Stimulated activated CD8-positive, alpha-beta memory T cell treated with anti-CD3 and anti-CD28 coated beads, Interleukin-15, amount 100 ng/mL, for 1 hour (primary cell): ENCODE results near the gene FZD10.

Experiments
- DNase-seq: peaks from one replicate; pipeline ENCODE4 v3.0.0-alpha.2; 2020; ENCODE audit warnings: low read depth

Gene FZD10

GRCh38 chr12:130132831-130133511, 29.3 kb upstream of the FZD10 start:
- no peak for DNase-seq

DNA sequence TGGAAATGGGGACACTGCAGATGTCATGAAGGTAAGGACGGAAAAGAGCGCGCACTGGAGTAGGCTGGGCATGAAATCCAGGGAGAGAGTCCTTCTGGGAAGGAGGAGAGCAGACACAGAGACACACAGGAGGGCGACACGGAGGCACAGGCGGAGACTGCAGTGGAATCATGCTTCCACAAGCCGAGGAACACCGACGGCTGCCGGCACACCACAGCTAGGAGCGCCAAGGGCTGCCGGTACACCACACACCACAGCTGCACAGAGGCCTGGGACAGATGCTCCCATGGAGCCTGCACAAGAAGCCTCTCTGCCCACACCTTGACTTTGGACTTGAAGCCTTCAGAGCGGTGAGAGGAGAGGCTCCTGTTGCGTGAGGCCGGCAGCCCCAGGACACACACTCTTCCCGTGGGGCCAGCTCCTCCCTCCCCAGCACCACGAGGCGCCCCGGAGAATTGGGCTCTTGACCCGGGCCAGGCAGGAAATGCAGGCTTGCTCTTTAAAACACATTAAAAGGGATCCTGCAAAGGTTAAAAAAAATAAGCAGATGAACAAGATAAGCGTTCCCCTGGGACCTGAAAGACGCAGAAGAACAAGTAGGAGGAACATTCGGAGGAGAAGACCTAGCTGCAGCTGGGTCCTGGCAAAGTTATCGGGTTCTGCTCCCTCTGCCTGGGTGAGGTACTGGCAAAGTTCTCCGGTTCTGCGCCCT, 28.3 kb upstream of the FZD10 start:
- no peak for DNase-seq

- DNase-seq: no peak
These were observed 27.7 kb upstream of the FZD10 start for GRCh38 chr12:130134563-130134915.

DNA sequence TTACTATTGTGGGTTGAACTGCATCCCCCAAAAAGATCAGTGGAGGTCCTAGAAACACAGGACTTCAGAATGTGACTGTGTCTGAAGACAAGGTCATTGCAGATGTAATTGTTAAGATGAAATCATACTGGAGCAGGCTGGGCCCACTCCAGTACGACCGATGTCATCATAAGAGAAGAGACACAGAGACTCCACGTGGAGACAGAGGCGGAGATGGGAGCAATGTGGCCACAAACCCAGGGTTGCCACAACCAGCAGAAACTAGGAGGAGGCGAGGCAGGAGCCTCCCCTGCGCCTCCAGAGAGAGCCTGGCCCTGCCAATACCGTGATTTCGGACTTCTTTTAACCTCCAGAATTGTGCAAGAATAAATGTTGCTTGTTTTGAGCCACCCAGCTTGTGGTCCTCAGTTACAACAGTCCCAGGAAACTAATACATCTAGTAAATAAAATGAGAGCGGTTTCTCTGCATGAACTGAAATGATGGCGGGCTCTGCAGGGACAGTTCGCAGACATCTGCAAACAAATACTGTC, 25.7 kb upstream of the FZD10 start:
- DNase-seq: no peak

DNA sequence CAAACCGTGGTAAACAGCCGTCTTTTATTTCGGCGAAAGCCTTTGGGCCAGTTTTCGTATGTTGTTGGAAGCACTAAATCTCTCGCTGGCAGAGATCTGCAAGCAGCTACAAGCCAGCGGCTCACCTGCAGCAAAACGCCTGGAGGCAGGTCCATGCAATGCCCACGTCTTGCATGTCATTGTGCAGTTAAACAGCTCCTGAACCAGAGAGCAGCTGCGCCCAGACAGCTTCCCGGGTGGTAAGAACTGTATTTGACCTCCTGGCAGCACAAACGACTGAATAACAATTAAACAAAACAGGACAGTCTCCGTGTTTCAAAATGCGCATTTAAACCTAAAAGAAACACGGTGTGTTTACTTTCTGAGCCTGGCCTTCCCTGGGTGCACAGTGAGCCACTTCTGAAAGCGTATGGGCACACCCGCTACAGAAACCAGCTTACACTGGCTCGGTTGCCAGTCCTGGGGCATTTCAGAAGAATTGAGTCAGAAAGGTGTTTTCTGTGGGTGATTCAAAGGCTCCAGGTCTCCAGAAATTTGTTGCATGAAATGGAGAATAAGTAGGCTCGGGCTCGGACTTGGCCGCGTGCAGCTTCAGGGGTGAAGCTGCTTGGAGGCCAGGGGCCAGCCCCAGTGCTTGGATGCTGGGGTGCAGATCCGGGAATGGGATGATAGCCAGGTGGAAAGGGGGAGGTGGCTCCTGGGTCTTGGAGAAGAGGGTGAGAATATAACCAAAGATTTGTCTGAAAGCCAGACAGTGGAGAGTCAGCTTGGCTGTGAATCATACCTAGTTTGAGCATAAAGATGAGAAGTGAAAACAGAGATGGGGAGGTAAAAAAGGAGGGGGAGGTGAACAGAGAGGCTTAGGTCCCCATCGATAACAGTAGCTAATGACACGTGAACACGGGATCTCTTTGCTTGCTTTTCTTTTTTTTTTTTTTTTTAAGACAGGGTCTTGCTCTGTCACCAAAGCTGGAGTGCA, 24.9 kb upstream of the FZD10 start:
- DNase-seq: no peak

DNA sequence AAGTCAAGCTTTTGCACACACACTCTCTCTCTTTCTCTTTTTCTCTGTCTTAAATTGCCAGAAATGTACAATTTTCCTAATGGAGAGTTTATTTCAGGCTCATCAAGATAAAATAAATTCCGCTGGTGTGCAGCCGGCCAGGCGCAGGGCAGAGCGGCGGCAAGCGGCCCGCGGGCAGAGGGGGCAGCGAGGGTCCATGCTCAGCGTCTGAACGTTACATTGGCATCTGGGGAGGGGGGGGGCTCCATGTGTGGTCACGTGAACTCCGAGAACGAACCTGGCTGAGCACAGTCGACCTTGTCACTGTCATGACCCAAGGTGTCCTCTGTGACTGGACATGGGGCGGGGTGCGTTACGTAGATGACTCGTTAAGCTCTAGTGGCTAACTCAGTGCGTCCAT, 23.8 kb upstream of the FZD10 start:
- DNase-seq: no peak

DNA sequence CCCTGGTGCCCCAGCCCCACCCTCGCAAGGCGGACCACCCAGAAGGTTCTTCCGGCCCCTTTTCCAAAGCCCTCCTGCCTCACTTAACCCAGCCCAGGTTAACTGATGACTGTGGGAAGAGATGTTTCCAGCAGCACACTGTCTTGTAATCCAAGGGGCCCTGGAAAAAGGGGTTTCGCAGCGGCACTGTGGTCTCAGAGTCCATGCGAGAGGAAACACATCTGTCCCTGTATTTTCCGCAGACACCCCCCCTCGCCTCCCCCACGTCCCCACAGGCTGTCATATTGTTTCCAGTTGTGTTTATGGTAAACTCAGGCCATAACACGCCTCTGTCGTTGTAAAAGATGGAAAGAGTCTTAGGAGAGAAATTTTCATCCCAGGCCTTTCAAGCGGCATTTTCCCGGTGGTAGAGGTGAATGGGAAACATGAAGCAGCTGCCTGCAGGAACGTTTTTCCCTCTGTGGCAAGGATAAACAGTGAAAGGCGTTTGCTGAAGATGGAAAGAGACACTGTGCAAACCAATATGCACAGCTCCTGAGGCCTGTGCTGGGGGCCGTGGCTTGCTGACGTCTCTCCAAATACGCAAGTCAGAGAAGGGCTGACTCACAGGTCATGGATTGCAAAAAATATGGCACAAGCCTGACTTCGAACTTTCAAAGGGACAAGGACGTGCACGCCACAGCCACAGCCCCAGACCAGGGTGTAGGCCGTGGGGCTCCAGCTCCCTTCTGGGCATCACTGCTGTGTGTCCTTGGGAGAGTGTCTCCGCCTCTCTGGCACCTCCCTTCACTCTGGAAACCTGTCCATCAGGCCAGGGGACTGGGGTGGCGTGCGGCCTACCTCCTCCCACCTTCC, 22.5 kb upstream of the FZD10 start:
- no peak for DNase-seq

DNA sequence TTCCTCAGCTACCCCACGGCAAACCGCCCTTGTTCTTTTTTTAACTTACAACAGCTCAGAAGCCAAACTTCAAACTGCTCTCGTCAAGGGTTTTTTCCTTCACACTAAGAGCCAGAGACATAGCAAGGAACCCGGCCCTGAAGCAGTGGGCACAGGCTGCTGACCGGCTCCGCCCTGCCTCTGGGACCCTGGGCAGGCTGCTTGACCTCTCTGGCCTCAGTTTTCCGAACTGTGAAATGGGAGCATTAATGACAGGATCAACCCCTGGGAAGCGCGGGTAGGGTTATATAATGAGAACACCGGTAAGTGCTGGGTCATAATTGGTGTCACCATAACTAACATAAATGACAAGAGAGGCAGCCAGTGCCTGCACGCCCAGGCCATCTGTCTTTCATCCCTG, 21.2 kb upstream of the FZD10 start:
- no peak for DNase-seq

GRCh38 chr12:130141901-130142683, 20.2 kb upstream of the FZD10 start:
- no peak for DNase-seq

GRCh38 chr12:130142736-130143135, 19.5 kb upstream of the FZD10 start:
- no peak for DNase-seq

GRCh38 chr12:130143136-130143535, 19.1 kb upstream of the FZD10 start:
- no peak for DNase-seq

DNA sequence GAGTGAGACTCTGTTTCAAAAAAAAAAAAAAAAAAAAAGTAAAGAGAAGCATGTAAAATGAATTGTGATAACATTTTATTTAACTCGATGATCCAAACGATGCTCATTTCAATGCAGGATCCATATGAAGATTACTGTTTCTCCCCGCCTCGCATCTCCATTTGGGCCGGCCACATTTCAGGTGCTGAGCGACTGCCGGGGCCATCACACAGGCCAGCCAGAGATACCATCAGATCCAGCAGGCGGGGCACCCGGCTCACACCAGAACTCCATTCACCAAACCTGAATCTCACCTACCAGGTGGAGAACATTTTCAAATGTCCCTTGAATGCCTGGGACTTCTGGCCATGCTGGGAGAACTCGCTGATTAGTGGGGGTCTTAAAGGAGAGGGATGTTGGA, 18.0 kb upstream of the FZD10 start:
- no peak for DNase-seq

DNA sequence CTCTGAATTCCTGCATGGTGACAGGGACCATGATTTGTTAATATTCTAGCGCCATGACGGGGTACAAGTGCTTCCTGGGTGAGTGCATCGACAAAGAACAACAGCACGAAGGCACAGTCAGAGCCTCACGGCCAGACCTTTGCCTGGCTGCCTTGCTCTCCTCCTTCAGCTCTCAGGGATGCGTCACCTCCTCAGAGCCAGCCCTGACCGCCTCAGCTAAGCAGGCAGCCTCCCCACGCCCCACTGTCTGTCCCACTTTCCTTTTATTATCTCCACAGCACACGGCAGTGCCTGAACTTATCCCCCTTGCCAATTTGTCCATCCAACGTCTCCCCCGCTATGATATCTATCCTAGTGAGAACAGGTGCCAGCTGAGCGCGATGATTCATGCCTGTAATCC, 16.5 kb upstream of the FZD10 start:
- no peak for DNase-seq

DNA sequence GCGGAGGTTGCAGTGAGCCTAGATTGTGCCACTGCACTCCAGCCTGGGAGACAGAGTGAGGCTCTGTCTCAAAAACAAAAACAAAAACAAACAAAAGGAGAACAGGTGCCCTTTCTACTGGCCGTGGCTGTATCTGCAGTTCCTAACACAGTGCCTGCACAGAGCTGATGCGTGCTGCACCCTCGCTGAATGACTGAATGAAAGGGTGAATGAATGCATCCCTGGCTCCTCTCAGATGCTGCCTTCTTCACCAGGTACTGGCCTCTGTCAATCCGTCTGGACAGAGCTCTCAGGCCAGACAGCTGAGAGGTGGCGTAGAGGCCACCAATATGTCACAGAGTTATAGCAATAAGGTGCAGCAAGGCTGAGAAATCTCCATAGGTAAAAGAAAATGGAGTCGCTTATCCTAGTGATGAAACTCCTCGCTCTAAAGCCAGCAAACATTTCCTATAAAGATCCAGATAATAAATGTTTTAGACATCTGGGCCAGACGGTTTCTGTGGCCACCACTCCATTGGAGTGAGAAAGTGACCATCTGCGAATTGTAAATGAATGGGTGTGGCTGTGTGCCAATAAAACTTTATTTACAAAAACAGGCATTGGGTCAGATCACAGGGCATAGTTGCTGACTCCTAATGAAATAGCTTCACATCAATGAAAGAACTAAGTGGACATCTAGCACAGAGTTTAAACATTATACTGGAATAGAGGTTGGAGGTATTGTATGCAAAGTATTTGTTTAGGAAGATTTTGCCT, 15.9 kb upstream of the FZD10 start:
- DNase-seq: no peak

GRCh38 chr12:130147875-130148596, 14.2 kb upstream of the FZD10 start:
- DNase-seq: no peak

- DNase-seq: no peak
These were observed 10.4 kb upstream of the FZD10 start for GRCh38 chr12:130151846-130152245.

DNA sequence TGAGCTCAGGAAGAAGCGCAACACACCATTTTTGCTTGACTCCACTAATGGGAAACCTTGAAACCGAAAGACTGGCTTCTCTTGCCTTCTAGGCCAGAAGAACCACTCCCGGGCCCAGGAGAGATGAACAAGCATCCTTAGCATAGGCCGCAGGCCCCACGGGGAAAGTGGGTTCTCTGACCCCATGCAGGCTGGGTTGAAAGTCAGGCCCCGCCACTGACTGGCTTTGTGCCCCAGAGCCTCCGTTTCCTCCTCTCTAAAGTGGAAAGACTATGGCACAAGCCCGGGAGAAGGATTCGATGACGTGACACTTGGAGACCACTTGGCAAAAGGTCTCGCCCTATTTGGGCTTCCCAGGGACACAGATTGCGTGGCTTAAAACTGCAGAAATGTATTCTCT, 9.9 kb upstream of the FZD10 start:
- DNase-seq: no peak

DNA sequence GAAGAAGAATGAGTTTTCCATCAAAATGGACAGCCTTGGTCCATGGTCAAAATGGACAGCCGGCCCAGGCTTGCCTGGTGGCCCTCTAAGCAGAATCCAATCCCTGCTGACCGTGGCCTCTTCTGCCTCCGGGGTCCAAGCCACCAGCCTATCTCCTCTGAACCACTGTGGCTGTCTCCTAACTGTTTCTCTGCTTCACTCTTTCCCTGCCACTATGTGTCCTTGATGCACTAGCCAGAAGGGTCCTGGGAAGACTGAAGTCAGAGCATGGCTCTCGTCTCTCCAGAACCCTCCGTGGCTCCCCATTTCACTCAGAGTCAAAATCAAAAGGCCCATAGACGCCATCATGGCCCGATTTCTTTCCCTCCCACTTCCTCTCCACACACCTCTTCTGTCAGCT, 8.5 kb upstream of the FZD10 start:
- no peak for DNase-seq

DNA sequence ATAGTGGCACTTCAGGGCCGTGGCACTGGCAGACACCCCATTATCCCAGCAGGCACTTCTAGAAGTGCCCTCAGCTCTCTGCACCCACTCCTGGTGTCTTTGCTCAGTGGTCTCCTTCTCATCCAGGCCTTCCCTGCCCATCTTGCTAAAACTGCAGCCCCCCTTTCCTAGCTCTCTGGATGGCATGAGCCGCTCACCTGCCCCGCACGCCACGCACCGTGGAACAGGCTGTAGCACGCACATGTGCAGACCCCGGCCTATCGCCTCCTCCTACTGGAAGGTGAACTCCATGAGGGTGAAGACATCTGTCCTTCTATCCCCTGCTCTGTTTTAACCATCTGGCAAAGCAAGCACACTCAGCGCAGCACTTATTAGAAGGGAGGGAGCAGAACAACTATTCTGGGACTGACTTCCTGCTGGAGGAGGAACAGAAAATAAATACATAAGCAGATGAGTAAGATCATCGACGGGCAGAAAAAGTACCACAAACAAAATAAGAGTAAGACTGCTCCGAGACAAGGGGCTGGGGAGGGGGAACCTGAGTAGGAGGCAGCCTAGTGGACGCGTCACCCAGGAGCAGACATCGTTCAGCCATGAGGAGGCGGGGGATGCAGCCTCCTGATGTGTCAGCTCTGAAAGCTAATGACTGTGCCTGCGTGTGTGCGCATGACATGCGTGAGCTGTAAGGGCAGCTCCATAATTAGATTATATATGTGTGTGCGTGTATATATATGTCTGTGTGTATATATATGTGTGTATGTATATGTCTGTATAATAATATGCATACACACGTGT, 7.8 kb upstream of the FZD10 start:
- no peak for DNase-seq
